Astrocyte (in vitro differentiated cells and primary cell): Measurements from ENCODE around the gene CACNA1H. TPM values are rescaled to one million over a fixed set of nuclear protein-coding genes. Genes with fewer than 3 reads are reported as not detected.
"Not testable (repeated sequence)": the region's sequence is repeated elsewhere in the genome, so short reads cannot be mapped to it uniquely, and the experiment has no call there.

Experiments
- DNase-seq: peaks from one replicate; pipeline ENCODE4 v3.0.0-alpha.2; 2010; ENCODE audit warnings: low read depth
- FAIRE-seq: peaks from 2 replicates; lab custom pipeline; 2011; peaks lifted over from hg19 to GRCh38; lab: Jason Lieb, UNC
- H2AFZ ChIP-seq: 2 replicates; pipeline ENCODE4 v1.6.0; 2012; ENCODE audit warnings: low read depth, low read length, inconsistent platforms
- H3K27ac ChIP-seq: 2 replicates; pipeline ENCODE4 v1.5.1; 2011; ENCODE audit warnings: low read depth, low read length, inconsistent platforms
- H3K27me3 ChIP-seq: 2 replicates; pipeline ENCODE4 v1.6.0; 2011; ENCODE audit warnings: low read length, inconsistent platforms; ENCODE audit not compliant: insufficient read depth
- H3K36me3 ChIP-seq: 2 replicates; pipeline ENCODE4 v1.5.1; 2011; ENCODE audit warnings: low read length, inconsistent platforms; ENCODE audit not compliant: insufficient read depth
- H3K4me1 ChIP-seq: 2 replicates; pipeline ENCODE4 v1.5.1; 2011; ENCODE audit warnings: low read length, inconsistent platforms; ENCODE audit not compliant: insufficient read depth
- H3K4me2 ChIP-seq: 2 replicates; pipeline ENCODE4 v1.6.0; 2012; ENCODE audit warnings: low read length, inconsistent platforms
- H3K4me3 ChIP-seq: 2 replicates; pipeline ENCODE4 v1.5.1; 2011; ENCODE audit warnings: low read depth, mild to moderate bottlenecking, low read length, inconsistent platforms; ENCODE audit not compliant: insufficient read depth
- H3K79me2 ChIP-seq: 2 replicates; pipeline ENCODE4 v1.6.0; 2012; ENCODE audit warnings: mild to moderate bottlenecking, low read length, inconsistent platforms; ENCODE audit not compliant: insufficient read depth
- H3K9ac ChIP-seq: 2 replicates; pipeline ENCODE4 v1.6.0; 2012; ENCODE audit warnings: mild to moderate bottlenecking, low read length, inconsistent platforms
- H3K9me3 ChIP-seq: 2 replicates; pipeline ENCODE4 v1.5.1; 2012; ENCODE audit warnings: low read depth, mild to moderate bottlenecking, low read length, inconsistent platforms; ENCODE audit not compliant: insufficient read depth
- H4K20me1 ChIP-seq: 2 replicates; pipeline ENCODE4 v1.6.0; 2012; ENCODE audit warnings: low read length, inconsistent platforms; ENCODE audit not compliant: insufficient read depth
- H3K27ac Mint-ChIP-seq: one replicate; pipeline ENCODE4 v1.8.0; 2021; ENCODE audit warnings: mild to moderate bottlenecking, mixed read lengths; ENCODE audit not compliant: unreplicated experiment
- H3K27me3 Mint-ChIP-seq: one replicate; pipeline ENCODE4 v1.8.0; 2021; ENCODE audit warnings: low read depth, mixed read lengths; ENCODE audit not compliant: unreplicated experiment
- H3K36me3 Mint-ChIP-seq: one replicate; pipeline ENCODE4 v1.8.0; 2021; ENCODE audit warnings: low read depth, mixed read lengths; ENCODE audit not compliant: unreplicated experiment
- H3K4me1 Mint-ChIP-seq: one replicate; pipeline ENCODE4 v1.8.0; 2021; ENCODE audit warnings: low read depth, mixed read lengths; ENCODE audit not compliant: unreplicated experiment
- H3K4me3 Mint-ChIP-seq: one replicate; pipeline ENCODE4 v1.8.0; 2021; ENCODE audit warnings: mild to moderate bottlenecking, moderate library complexity, mixed read lengths; ENCODE audit not compliant: unreplicated experiment
- H3K9me3 Mint-ChIP-seq: one replicate; pipeline ENCODE4 v1.8.0; 2021; ENCODE audit warnings: mild to moderate bottlenecking, mixed read lengths; ENCODE audit not compliant: unreplicated experiment
- CTCF ChIP-seq: IDR thresholded peaks from 2 replicates; pipeline ENCODE4 v1.5.1; 2011; ENCODE audit warnings: low read depth, mild to moderate bottlenecking, inconsistent platforms, low read length, moderate library complexity; ENCODE audit not compliant: insufficient read depth
- EZH2 ChIP-seq: IDR thresholded peaks from 2 replicates; pipeline ENCODE4 v1.6.1; 2012; ENCODE audit warnings: mild to moderate bottlenecking, low read length, inconsistent platforms; ENCODE audit not compliant: insufficient read depth
- total RNA-seq: library from RNA; stranded (reverse); gene quantifications from 2 replicates; pipeline ENCODE4 v1.2.1, GENCODE V29; 2021

The CACNA1H gene
- total RNA-seq, 1 donor from 2014 or later: 21.7 TPM

DNA sequence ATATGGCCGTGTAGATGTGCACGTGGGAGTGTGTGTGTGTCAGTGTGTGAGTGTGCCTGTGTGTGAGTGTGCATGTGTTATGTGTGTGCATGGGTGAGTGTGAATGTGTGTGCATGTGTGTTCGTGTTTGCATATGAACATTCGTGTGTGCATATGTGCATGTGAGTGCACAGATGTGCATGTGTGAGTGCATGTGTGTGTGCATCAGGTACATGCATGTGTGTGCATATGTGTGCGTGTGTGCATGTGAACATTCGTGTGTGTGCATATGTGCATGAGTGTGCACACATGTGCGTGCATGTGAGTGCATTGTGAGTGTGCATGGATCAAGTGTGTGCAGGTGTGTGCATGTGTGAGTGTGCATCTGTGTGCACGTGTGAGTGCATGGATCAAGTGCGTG lies 85.1 kb downstream of the CACNA1H start:
- H2AFZ ChIP-seq: no peak overlapping the region
- Mint-ChIP-seq H3K9me3 (no peaks in the 10 kb centered on the region), H3K36me3 (no peaks in the 10 kb centered on the region), H3K27me3 (peaks cover 12% of the 10 kb centered on the region), H3K27ac (no peak overlapping the region), H3K4me1 (no peaks in the 10 kb centered on the region), H3K4me3 (no peak overlapping the region)
- no peak overlapping the region for H3K27ac ChIP-seq
- no peaks in the 10 kb centered on the region for H4K20me1 ChIP-seq
- no peaks in the 10 kb centered on the region for H3K4me1 ChIP-seq
- H3K9me3 ChIP-seq: no peaks in the 10 kb centered on the region
- DNase-seq (no peak), FAIRE-seq (no peak)
- no peak for TF ChIP-seq CTCF
- no peak for TF ChIP-seq EZH2
- no peaks in the 10 kb centered on the region for H3K27me3 ChIP-seq
- H3K4me3 ChIP-seq: no peak overlapping the region
- no peak overlapping the region for H3K4me2 ChIP-seq
- H3K36me3 ChIP-seq: no peaks in the 10 kb centered on the region
- H3K9ac ChIP-seq: no peak overlapping the region
- H3K79me2 ChIP-seq: no peaks in the 10 kb centered on the region

- H3K4me1 ChIP-seq, H3K9me3 Mint-ChIP-seq, H3K27ac ChIP-seq, H2AFZ ChIP-seq, H3K27ac Mint-ChIP-seq, FAIRE-seq, H3K4me3 Mint-ChIP-seq, H3K4me2 ChIP-seq, H3K9me3 ChIP-seq, DNase-seq, H3K79me2 ChIP-seq, H3K9ac ChIP-seq, H3K36me3 ChIP-seq, H3K36me3 Mint-ChIP-seq, H3K4me1 Mint-ChIP-seq, H4K20me1 ChIP-seq, H3K4me3 ChIP-seq, H3K27me3 ChIP-seq: not testable (repeated sequence)
- peaks cover 15% of the 10 kb centered on the region for H3K27me3 Mint-ChIP-seq
Measured at GRCh38 chr16:1238909-1239308, 86.0 kb downstream of the CACNA1H start.

- H3K4me3 Mint-ChIP-seq: not testable (repeated sequence)
Measured at GRCh38 chr16:1239575-1239974, 86.7 kb downstream of the CACNA1H start.

DNA sequence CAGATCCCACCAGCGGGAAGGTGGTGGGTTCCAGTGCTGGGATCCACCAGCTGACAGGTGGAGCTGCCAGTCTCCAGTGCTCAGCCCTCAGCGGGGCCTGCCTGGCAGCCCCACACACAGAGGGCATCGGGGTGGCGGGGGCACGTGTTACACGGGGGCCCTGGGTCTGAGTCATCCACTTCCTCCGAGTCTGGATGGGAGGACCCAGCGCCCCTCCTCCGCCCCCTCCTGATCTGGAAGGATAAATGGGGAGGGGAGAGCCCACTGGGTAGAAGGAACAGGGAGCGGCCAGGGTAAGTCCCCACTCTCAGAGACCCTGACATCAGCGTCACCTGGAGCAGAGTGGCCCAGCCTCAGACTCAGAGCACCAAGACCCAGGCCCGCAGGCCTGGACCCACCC lies 87.5 kb downstream of the CACNA1H start, which contains the start of gene TPSAB1:
Gene TPSAB1 (plus strand): TSS at position 270 of the 400 bp plus-strand sequence. CDS start 234 bp downstream, outside the sequence.
- H3K27ac Mint-ChIP-seq, H3K4me2 ChIP-seq, H3K4me1 ChIP-seq, FAIRE-seq, H2AFZ ChIP-seq, H3K4me1 Mint-ChIP-seq, H4K20me1 ChIP-seq, H3K27me3 ChIP-seq, H3K9ac ChIP-seq, H3K27ac ChIP-seq, H3K9me3 Mint-ChIP-seq, H3K4me3 Mint-ChIP-seq, H3K9me3 ChIP-seq, DNase-seq, H3K36me3 Mint-ChIP-seq, H3K36me3 ChIP-seq, H3K79me2 ChIP-seq, H3K4me3 ChIP-seq: not testable (repeated sequence)
- peaks cover 21% of the 10 kb centered on the region for H3K27me3 Mint-ChIP-seq

More at GRCh38 chr16:1239575-1239974, 86.7 kb downstream of the CACNA1H start:
- H3K27me3 Mint-ChIP-seq: peaks cover 15% of the 10 kb centered on the region
- H3K4me1 ChIP-seq, H3K27ac Mint-ChIP-seq, H3K4me2 ChIP-seq, DNase-seq, H2AFZ ChIP-seq, H3K4me3 ChIP-seq, H3K9me3 Mint-ChIP-seq, H3K4me1 Mint-ChIP-seq, H3K9ac ChIP-seq, H3K9me3 ChIP-seq, H3K27ac ChIP-seq, H3K36me3 Mint-ChIP-seq, H3K36me3 ChIP-seq, H3K27me3 ChIP-seq, H4K20me1 ChIP-seq, H3K79me2 ChIP-seq, FAIRE-seq: not testable (repeated sequence)

GRCh38 chr16:1241081-1241480 lies 88.2 kb downstream of the CACNA1H start:
- H3K9me3 ChIP-seq, H3K36me3 Mint-ChIP-seq, H3K36me3 ChIP-seq, H3K4me3 Mint-ChIP-seq, H3K4me1 ChIP-seq, H3K4me3 ChIP-seq, FAIRE-seq, H3K27ac Mint-ChIP-seq, H3K79me2 ChIP-seq, H3K4me2 ChIP-seq, H2AFZ ChIP-seq, H3K27me3 ChIP-seq, DNase-seq, H3K4me1 Mint-ChIP-seq, H3K9ac ChIP-seq, H3K27ac ChIP-seq, H3K9me3 Mint-ChIP-seq, H4K20me1 ChIP-seq: not testable (repeated sequence)
- peaks cover 28% of the 10 kb centered on the region for H3K27me3 Mint-ChIP-seq
